Type B pancreatic cell (in vitro differentiated cells): ENCODE results near the gene HNF1B. TPM values are rescaled to one million over a fixed set of nuclear protein-coding genes. Genes with fewer than 3 reads are reported as not detected.

ENCODE experiments used
- DNase-seq: peaks from one replicate; pipeline ENCODE4 v3.0.0; 2021; ENCODE audit warnings: mixed read lengths; ENCODE audit not compliant: unreplicated experiment; ENCODE audit errors: extremely low spot score
- H3K27ac Mint-ChIP-seq: 2 replicates; pipeline ENCODE4 v1.8.0; 2021; ENCODE audit warnings: mild to moderate bottlenecking, mixed read lengths
- H3K27me3 Mint-ChIP-seq: 2 replicates; pipeline ENCODE4 v1.8.0; 2021; ENCODE audit warnings: mixed read lengths
- H3K36me3 Mint-ChIP-seq: 2 replicates; pipeline ENCODE4 v1.8.0; 2021; ENCODE audit warnings: mixed read lengths
- H3K4me1 Mint-ChIP-seq: one replicate; pipeline ENCODE4 v1.8.0; 2021; ENCODE audit warnings: mixed read lengths; ENCODE audit not compliant: unreplicated experiment
- H3K4me3 Mint-ChIP-seq: 2 replicates; pipeline ENCODE4 v1.8.0; 2021; ENCODE audit warnings: mild to moderate bottlenecking, mixed read lengths
- H3K9me3 Mint-ChIP-seq: 2 replicates; pipeline ENCODE4 v1.8.0; 2021; ENCODE audit warnings: mixed read lengths
- total RNA-seq: library from RNA; stranded (reverse); gene quantifications from 2 replicates; pipeline ENCODE4 v1.2.1, GENCODE V29; 2021; ENCODE audit warnings: low replicate concordance
- TF ChIP-seq, protein P1 (sequence below): fragments of 200-600 bp; sonication (generic); conservative IDR thresholded peaks from 2 replicates; pipeline ENCODE4 v1.5.0; 2021; ENCODE audit warnings: antibody characterized with exemption, mild to moderate bottlenecking

The HNF1B gene
- total RNA-seq, 1 donor from 2014 or later = 19.0 TPM

DNA sequence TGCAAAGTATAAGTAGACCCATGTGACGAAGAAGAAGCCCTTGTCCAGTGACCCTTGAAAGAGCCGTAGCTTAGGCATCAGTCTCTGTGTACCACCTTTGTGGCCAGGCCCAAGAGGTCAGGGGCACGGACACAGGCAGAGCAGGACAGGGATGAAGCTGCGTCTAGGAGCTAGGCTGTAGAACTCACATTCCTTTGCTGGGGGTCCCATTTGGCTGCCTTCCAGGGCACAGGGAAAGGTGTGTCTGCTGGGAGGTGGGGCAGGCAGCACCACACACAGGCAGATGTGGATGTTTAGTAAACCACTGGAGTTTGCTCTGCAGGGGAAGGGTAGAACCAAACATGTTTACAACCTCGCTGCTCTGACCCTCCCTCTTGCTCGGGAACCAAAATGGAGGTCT, 33.7 kb downstream of the HNF1B start:
- TF ChIP-seq, protein P1, sequence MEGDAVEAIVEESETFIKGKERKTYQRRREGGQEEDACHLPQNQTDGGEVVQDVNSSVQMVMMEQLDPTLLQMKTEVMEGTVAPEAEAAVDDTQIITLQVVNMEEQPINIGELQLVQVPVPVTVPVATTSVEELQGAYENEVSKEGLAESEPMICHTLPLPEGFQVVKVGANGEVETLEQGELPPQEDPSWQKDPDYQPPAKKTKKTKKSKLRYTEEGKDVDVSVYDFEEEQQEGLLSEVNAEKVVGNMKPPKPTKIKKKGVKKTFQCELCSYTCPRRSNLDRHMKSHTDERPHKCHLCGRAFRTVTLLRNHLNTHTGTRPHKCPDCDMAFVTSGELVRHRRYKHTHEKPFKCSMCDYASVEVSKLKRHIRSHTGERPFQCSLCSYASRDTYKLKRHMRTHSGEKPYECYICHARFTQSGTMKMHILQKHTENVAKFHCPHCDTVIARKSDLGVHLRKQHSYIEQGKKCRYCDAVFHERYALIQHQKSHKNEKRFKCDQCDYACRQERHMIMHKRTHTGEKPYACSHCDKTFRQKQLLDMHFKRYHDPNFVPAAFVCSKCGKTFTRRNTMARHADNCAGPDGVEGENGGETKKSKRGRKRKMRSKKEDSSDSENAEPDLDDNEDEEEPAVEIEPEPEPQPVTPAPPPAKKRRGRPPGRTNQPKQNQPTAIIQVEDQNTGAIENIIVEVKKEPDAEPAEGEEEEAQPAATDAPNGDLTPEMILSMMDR = no peak
- H3K36me3 Mint-ChIP-seq = no peaks in the 10 kb centered on the region
- no peak overlapping the region for H3K4me3 Mint-ChIP-seq

DNA sequence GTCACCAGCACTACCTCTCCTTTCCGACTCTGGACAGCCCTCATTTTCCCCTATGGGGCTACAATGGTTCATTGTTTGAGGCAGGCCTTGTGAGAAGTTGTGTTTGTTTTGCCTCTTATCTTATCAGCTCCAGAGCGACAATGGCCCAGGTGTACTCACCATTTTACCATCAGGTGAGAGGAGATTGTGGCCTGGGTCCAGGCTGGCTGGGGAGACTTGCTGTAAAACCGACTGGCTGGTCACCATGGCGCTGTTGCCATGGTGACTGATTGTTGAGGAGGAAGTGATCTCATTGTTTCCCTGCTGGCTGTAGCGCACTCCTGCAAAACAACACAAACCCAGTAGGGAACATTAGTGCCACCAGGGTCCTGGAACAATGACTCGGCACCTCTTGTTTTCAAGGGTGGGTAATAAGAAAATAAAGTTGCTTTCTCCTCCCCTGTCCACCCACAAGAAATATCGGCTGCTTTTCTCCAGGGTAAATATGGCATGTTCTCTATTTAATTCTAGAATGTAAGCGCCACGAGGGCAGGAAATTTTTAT, 34.4 kb downstream of the HNF1B start:
- TF ChIP-seq, protein P1 = peak; percentile 59
- DNase-seq = no peak
- no peak overlapping the region for H3K4me3 Mint-ChIP-seq
- H3K9me3 Mint-ChIP-seq = no peaks in the 10 kb centered on the region
- peak overlapping the region; percentile 67 for H3K27ac Mint-ChIP-seq
- H3K27me3 Mint-ChIP-seq = peaks cover 12% of the 10 kb centered on the region
- peaks cover 27% of the 10 kb centered on the region for H3K4me1 Mint-ChIP-seq
- no peaks in the 10 kb centered on the region for H3K36me3 Mint-ChIP-seq

More for the DNA sequence above, 33.7 kb downstream of the HNF1B start:
- H3K27me3 Mint-ChIP-seq = peaks cover 12% of the 10 kb centered on the region
- H3K4me1 Mint-ChIP-seq = peaks cover 27% of the 10 kb centered on the region
- H3K9me3 Mint-ChIP-seq = no peaks in the 10 kb centered on the region
- H3K27ac Mint-ChIP-seq = peak overlapping the region; percentile 67
- no peak for DNase-seq

DNA sequence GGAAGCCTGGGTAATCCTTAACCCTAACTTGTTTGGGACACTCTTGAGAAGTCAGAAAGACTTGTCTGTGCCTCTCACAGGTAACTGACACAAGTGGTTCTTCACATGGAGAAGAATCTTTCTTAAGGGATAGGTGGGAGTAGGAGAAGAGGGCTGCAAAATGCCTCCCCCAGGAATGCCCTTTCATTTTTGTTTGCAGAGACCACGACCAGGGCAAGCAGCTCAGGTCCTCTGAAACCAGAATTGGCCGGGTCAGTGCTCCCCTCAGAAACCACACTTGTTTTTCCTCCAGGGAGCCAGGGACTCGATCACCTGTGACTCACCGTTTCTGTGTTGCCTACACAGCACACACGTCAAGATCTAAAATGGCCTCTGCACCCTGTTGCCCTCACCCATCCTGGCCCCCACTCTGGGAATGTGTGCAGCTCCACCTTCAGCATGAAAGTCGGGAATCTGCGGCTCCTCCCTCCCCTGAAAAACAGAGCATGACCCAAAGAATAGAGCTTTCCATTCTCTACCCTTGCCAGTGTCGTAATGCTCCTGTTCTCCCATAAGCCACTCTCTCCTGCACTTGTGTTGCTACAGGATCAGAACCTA, 36.1 kb downstream of the HNF1B start:
- no peak for DNase-seq
- no peaks in the 10 kb centered on the region for H3K9me3 Mint-ChIP-seq
- no peaks in the 10 kb centered on the region for H3K36me3 Mint-ChIP-seq
- H3K4me1 Mint-ChIP-seq = peaks cover 24% of the 10 kb centered on the region
- TF ChIP-seq, protein P1 = no peak
- H3K27me3 Mint-ChIP-seq = peaks cover 10% of the 10 kb centered on the region
- H3K27ac Mint-ChIP-seq = peak overlapping the region; percentile 65
- peak overlapping the region; percentile 12 for H3K4me3 Mint-ChIP-seq

DNA sequence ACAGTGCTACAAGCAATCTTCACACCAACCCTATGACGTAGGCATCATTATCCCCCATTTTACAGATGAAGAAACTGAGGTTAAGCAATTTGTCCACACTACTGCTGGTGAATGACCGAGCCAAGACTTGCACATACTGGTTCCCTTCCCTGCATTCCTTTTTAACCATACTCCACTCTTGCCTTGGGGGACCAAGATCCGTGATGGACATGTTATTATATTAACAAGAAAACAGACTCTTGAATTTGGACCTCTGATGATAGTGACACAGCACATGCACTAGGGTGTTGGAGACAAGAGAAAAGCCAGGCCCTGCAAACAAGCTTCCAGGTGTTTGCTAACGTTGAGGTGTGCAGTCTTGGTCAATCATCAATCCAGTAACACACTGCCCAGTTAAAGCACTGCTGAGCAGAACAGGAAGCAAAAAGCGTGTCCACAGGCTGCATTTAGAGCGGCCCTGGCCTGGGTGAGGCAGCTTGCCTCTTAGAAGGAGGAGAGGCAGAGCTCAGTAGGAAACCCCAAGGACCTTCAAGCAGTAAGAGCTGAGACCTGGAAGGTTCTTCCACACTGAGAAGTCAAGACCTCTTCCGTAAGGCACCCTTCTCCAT, 36.7 kb downstream of the HNF1B start:
- peaks cover 24% of the 10 kb centered on the region for H3K4me1 Mint-ChIP-seq
- TF ChIP-seq, protein P1 = no peak
- no peak overlapping the region for H3K4me3 Mint-ChIP-seq
- no peak for DNase-seq
- H3K9me3 Mint-ChIP-seq = no peaks in the 10 kb centered on the region
- peak overlapping the region; percentile 65 for H3K27ac Mint-ChIP-seq
- H3K36me3 Mint-ChIP-seq = no peaks in the 10 kb centered on the region
- H3K27me3 Mint-ChIP-seq = peaks cover 12% of the 10 kb centered on the region

DNA sequence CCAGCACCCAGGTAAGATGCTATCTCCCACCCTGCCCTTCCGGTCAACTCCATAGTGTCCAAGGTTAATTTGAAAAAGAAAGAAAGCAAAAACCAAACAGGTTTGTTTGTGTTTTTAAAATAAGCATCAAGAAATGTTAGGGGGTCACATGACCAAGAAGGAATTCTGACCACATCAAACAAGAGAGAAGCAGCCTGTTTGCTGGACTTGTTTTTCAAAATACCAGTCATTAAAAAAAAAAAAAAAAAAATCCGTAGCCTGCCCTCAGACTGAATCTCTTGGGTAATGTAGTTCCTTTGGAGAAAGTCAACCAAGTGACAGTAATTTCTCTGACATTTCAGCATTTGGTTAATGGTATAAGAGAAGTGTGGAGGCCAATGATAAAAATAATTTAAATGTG, 38.4 kb downstream of the HNF1B start:
- Mint-ChIP-seq H3K4me3 (peak overlapping the region; percentile 21), H3K36me3 (no peaks in the 10 kb centered on the region), H3K9me3 (no peaks in the 10 kb centered on the region), H3K27me3 (peaks cover 8% of the 10 kb centered on the region), H3K27ac (peak overlapping the region; percentile 62), H3K4me1 (peaks cover 17% of the 10 kb centered on the region)
- TF ChIP-seq, protein P1 = no peak
- DNase-seq = no peak
